Panc1 (cell line): ENCODE data around the gene SNTB2. TPM values are rescaled to one million over a fixed set of nuclear protein-coding genes. Genes with fewer than 3 reads are reported as not detected.
A peak's percentile ranks its signal among the peaks of the same experiment; 100 is the strongest.

ENCODE experiments used
- ATAC-seq: fragments of 200-7000 bp; cut with Tn5 transposase; 2 replicates; pipeline ENCODE4 v1.9.1; 2020; ENCODE audit warnings: mild to moderate bottlenecking, moderate library complexity
- BruUV-seq: library from RNA; stranded (reverse); fragments of 400-500 nt; replicated peaks from 2 replicates; lab custom pipeline; 2021; lab: Mats Ljungman, UMichigan
- CTCF ChIA-PET: fragments of 300-600 bp; sonication (Branson Sonifier 250); formaldehyde crosslinking; loops from one replicate; lab custom pipeline; 2022; ENCODE audit warnings: antibody characterized with exemption; lab: Charles Lee
- POLR2A ChIA-PET: fragments of 300-600 bp; sonication (Branson Sonifier 250); formaldehyde crosslinking; loops from one replicate; lab custom pipeline; 2022; ENCODE audit warnings: antibody characterized with exemption; lab: Charles Lee
- DNase-seq: peaks from one replicate; pipeline ENCODE4 v3.0.0-alpha.2; 2010; ENCODE audit warnings: low read depth, low spot score
- H3K27ac ChIP-seq: 2 replicates; pipeline ENCODE4 v1.5.1; 2011; ENCODE audit warnings: mild to moderate bottlenecking, low read length, inconsistent platforms
- H3K27me3 ChIP-seq: fragments of 200-500 bp; sonication (Bioruptor generic); 2 replicates; pipeline ENCODE4 v1.6.0; 2014; ENCODE audit warnings: low read length, inconsistent platforms; ENCODE audit not compliant: control insufficient read depth, insufficient read depth
- H3K36me3 ChIP-seq: fragments of 200-500 bp; sonication (Bioruptor generic); 2 replicates; pipeline ENCODE4 v1.5.1; 2014; ENCODE audit warnings: inconsistent platforms, mild to moderate bottlenecking, low read length, moderate library complexity; ENCODE audit not compliant: control insufficient read depth, insufficient read depth
- H3K4me1 ChIP-seq: 2 replicates; pipeline ENCODE4 v1.5.1; 2011; ENCODE audit warnings: inconsistent platforms, mild to moderate bottlenecking, low read length, moderate library complexity; ENCODE audit not compliant: control insufficient read depth, insufficient read depth
- H3K4me3 ChIP-seq, 2 experiments: 2 replicates each; pipeline ENCODE4 v1.5.1; 2011 to 2012; ENCODE audit warnings: low read depth in 2 of 2, low read length in 2 of 2, mild to moderate bottlenecking in 2 of 2, inconsistent platforms in 1 of 2, moderate library complexity in 1 of 2
- H3K9me3 ChIP-seq: fragments of 200-500 bp; sonication (Bioruptor generic); 2 replicates; pipeline ENCODE4 v1.5.1; 2014; ENCODE audit warnings: low read depth, mild to moderate bottlenecking, inconsistent platforms, low read length, moderate library complexity; ENCODE audit not compliant: control insufficient read depth, insufficient read depth
- POLR2AphosphoS5 ChIP-seq: IDR thresholded peaks from 2 replicates; pipeline ENCODE4 v1.6.1; 2012; ENCODE audit warnings: mild to moderate bottlenecking, low read depth, low read length, moderate library complexity
- SIN3A ChIP-seq: IDR thresholded peaks from 2 replicates; pipeline ENCODE4 v1.6.1; 2012; ENCODE audit warnings: low read depth, mild to moderate bottlenecking, low read length, moderate library complexity, borderline replicate concordance; ENCODE audit not compliant: insufficient read depth
- TCF7L2 ChIP-seq: IDR thresholded peaks from 2 replicates; pipeline ENCODE4 v1.6.1; 2011; ENCODE audit warnings: mild to moderate bottlenecking, low read depth, low read length, inconsistent platforms
- in situ Hi-C: cut with HindIII; loops from 2 replicates; pipeline ENCODE4 v1.10.0; 2016; ENCODE audit warnings: low sequenced_read_pairs, low pct_unique_long_range_greater_than_20kb
- intact Hi-C: fragments of 100-400 bp; cut with micrococcal nuclease; formaldehyde crosslinking; loops from one replicate; pipeline ENCODE4 v1.10.0; 2022; ENCODE audit not compliant: unreplicated experiment
- total RNA-seq: library from RNA; stranded (reverse); gene quantifications from one replicate; pipeline ENCODE4 v1.2.1, GENCODE V29; 2021; ENCODE audit not compliant: unreplicated experiment
- TF ChIP-seq, protein P1 (sequence below): fragments of 450-650 bp; IDR thresholded peaks from 2 replicates; pipeline ENCODE4 v1.5.1; 2017; ENCODE audit warnings: mild to moderate bottlenecking
- TF ChIP-seq, protein P2 (sequence below), 2 experiments: IDR thresholded peaks; 2 replicates each; pipeline ENCODE4 v1.6.1; 2011 to 2012; ENCODE audit warnings: low read depth in 2 of 2, control low read depth in 1 of 2, low read length in 1 of 2, mild to moderate bottlenecking in 1 of 2, moderate library complexity in 1 of 2; ENCODE audit not compliant: insufficient read depth in 1 of 2

The SNTB2 gene
- total RNA-seq, 1 experiment from 2014 or later: 40.8 TPM

DNA sequence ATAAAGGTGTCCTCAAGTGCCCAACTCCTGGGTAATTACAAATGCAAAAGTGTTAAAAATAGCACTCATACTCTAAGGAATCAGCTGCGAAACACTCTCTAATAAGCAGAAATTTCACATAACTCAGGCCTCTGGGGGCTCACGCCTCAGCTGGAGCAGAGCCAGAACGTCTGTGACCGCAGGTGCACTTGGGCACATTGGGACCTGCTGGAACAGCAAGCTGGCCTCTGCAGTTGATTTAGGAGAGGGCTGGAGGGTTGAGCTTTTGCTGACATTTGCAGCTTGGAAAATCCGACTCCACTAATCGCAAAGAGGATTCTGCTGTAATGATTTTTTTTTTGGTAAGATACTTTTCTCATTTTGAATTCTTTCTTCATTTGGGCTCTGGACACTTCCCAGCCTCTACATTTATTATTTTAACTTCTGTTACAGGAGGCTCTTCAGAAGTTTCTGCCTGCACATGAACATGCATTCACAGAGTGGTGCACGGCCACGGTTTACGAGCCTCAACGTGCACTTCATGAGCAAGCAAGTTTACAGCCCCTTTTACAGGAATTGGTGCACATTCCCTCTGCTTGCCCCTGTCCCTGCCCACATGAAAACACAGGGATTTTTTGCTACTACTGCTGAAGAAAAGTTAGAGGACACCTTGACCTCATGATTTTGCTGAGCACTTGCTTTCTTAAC is 4.1 kb upstream of the SNTB2 start:
- Histone ChIP-seq H3K4me1 (peaks cover 25% of the 10 kb centered on the region), H3K27ac (peak overlapping the region; percentile 66; the same call in 1 of the 2 replicates), H3K27me3 (no peaks in the 10 kb centered on the region), H3K4me3 (no peak overlapping the region), H3K9me3 (no peaks in the 10 kb centered on the region), H3K36me3 (no peaks in the 10 kb centered on the region)
- intact Hi-C loops: no loop called here
- ChIA-PET POLR2A (no interaction called here), CTCF (no interaction called here)
- no TSS peak for BruUV-seq
- ATAC-seq: no peak
- TF ChIP-seq, protein P1, sequence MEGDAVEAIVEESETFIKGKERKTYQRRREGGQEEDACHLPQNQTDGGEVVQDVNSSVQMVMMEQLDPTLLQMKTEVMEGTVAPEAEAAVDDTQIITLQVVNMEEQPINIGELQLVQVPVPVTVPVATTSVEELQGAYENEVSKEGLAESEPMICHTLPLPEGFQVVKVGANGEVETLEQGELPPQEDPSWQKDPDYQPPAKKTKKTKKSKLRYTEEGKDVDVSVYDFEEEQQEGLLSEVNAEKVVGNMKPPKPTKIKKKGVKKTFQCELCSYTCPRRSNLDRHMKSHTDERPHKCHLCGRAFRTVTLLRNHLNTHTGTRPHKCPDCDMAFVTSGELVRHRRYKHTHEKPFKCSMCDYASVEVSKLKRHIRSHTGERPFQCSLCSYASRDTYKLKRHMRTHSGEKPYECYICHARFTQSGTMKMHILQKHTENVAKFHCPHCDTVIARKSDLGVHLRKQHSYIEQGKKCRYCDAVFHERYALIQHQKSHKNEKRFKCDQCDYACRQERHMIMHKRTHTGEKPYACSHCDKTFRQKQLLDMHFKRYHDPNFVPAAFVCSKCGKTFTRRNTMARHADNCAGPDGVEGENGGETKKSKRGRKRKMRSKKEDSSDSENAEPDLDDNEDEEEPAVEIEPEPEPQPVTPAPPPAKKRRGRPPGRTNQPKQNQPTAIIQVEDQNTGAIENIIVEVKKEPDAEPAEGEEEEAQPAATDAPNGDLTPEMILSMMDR: no peak
- TF ChIP-seq POLR2AphosphoS5: no peak
- TF ChIP-seq TCF7L2: no peak
- TF ChIP-seq SIN3A: no peak
- TF ChIP-seq, protein P2, sequence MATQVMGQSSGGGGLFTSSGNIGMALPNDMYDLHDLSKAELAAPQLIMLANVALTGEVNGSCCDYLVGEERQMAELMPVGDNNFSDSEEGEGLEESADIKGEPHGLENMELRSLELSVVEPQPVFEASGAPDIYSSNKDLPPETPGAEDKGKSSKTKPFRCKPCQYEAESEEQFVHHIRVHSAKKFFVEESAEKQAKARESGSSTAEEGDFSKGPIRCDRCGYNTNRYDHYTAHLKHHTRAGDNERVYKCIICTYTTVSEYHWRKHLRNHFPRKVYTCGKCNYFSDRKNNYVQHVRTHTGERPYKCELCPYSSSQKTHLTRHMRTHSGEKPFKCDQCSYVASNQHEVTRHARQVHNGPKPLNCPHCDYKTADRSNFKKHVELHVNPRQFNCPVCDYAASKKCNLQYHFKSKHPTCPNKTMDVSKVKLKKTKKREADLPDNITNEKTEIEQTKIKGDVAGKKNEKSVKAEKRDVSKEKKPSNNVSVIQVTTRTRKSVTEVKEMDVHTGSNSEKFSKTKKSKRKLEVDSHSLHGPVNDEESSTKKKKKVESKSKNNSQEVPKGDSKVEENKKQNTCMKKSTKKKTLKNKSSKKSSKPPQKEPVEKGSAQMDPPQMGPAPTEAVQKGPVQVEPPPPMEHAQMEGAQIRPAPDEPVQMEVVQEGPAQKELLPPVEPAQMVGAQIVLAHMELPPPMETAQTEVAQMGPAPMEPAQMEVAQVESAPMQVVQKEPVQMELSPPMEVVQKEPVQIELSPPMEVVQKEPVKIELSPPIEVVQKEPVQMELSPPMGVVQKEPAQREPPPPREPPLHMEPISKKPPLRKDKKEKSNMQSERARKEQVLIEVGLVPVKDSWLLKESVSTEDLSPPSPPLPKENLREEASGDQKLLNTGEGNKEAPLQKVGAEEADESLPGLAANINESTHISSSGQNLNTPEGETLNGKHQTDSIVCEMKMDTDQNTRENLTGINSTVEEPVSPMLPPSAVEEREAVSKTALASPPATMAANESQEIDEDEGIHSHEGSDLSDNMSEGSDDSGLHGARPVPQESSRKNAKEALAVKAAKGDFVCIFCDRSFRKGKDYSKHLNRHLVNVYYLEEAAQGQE (IDR thresholded peaks at IDR 0.05; ENCODE audit: insufficient read depth in 1 of 2, low read depth in 2 of 2, low read length in 1 of 2): no peak
- in situ Hi-C loops: no loop called here
- no peak for DNase-seq

DNA sequence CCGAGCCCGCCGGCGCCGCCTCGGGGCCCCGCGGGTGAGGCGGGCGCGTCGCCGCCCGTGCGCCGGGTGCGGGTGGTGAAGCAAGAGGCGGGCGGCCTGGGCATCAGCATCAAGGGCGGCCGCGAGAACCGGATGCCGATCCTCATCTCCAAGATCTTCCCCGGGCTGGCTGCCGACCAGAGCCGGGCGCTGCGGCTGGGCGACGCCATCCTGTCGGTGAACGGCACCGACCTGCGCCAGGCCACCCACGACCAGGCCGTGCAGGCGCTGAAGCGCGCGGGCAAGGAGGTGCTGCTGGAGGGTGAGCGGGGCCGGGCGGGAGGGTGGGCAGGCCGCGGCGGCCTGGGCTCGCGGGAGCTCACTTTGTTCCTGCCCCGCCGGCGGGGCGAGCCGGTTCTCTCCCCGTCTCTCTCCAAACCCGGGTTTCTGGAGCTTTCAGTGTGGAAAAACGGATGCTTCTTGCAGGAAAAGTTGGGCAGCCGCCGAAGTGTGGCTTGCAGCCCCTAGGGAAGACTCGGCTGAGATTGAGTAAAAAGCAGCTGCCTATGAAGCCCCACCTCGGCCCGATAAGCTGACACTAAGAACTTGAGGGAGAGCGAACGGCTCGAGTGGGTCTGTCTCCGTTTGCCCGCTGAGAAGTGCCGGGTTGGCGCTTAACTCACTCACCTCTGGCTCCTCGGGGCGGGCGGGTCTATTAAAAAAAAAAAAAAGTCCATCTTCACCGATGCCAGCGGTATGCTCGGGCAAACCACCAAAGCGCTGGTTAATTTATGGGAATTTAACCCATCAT is 677 bp downstream of the SNTB2 start:
- BruUV-seq: no TSS peak
- ATAC-seq: peak; percentile 62
- ChIA-PET CTCF (no interaction called here), POLR2A (interaction anchor here (0.6 to 0.7 kb wide), 3 partner anchors 86 to 194 kb away, joined by 3 to 10 read pairs (median 6); no protein-coding TSS in a partner anchor)
- H3K27me3 ChIP-seq: no peaks in the 10 kb centered on the region
- H3K9me3 ChIP-seq: no peaks in the 10 kb centered on the region
- peak overlapping the region; percentile 71 to 77 for H3K4me3 ChIP-seq
- in situ Hi-C loops: no loop called here
- peak overlapping the region; percentile 69 for H3K27ac ChIP-seq
- DNase-seq: no peak
- intact Hi-C loops: no loop called here
- no peaks in the 10 kb centered on the region for H3K36me3 ChIP-seq
- TF ChIP-seq, protein P2 (IDR thresholded peaks at IDR 0.05; ENCODE audit: insufficient read depth in 1 of 2, low read depth in 2 of 2, low read length in 1 of 2): no peak
- 0 out of 2 replicates have a peak, but pooled peaks have one; percentile 30 for TF ChIP-seq TCF7L2
- peaks cover 35% of the 10 kb centered on the region for H3K4me1 ChIP-seq
